Colonic mucosa (tissue), 4 donors: ENCODE results near the gene AP4E1. TPM values are rescaled to one million over a fixed set of nuclear protein-coding genes. Genes with fewer than 3 reads are reported as not detected.
A peak's percentile ranks its signal among the peaks of the same experiment; 100 is the strongest.

Experiments used
- DNase-seq: peaks from one replicate; pipeline ENCODE4 v3.0.0-alpha.2; 2020
- H3K27ac ChIP-seq: fragments of 200-600 bp; one replicate; pipeline ENCODE4 v1.8.0; 2021
- H3K27me3 ChIP-seq: fragments of 200-600 bp; one replicate; pipeline ENCODE4 v1.8.0; 2021
- H3K36me3 ChIP-seq: fragments of 200-600 bp; one replicate; pipeline ENCODE4 v1.8.0; 2021
- H3K4me1 ChIP-seq: fragments of 200-600 bp; one replicate; pipeline ENCODE4 v1.8.0; 2021; ENCODE audit warnings: mild to moderate bottlenecking
- H3K4me3 ChIP-seq: fragments of 200-600 bp; one replicate; pipeline ENCODE4 v1.8.0; 2021
- H3K9ac ChIP-seq, 2 donors: one replicate each; pipeline ENCODE4 v1.7.0; 2013; ENCODE audit warnings: control low read depth in 2 of 2, low read depth in 2 of 2, low read length in 2 of 2
- H3K9me3 ChIP-seq: fragments of 200-600 bp; one replicate; pipeline ENCODE4 v1.8.0; 2021
- intact Hi-C: fragments of 100-400 bp; cut with DNase I; formaldehyde crosslinking; loops from one replicate; pipeline ENCODE4 v1.14.1; 2022
- total RNA-seq, 2 donors: library from RNA; stranded (reverse); fragmentation: NEBNext Ultra II Directional in 1 of 2; extraction: Animal tissue kit (Norgen Biotek cat#: 25700) in 1 of 2; gene quantifications; one replicate each; pipeline ENCODE4 v1.2.1, GENCODE V29; 2021
- TF ChIP-seq, protein P1 (sequence below): fragments of 200-600 bp; IDR thresholded peaks from one replicate; pipeline ENCODE4 v1.8.0; 2022; ENCODE audit warnings: antibody characterized with exemption, mild to moderate bottlenecking
- donor health status: healthy.
- donor health status: DM: no; HTN: no; CAD: no.
- donor health status: DM: no; HTN: no; CAD: no.

AP4E1 gene
- total RNA-seq, 2 donors from 2014 or later, result 9.7 to 11.7 TPM

DNA sequence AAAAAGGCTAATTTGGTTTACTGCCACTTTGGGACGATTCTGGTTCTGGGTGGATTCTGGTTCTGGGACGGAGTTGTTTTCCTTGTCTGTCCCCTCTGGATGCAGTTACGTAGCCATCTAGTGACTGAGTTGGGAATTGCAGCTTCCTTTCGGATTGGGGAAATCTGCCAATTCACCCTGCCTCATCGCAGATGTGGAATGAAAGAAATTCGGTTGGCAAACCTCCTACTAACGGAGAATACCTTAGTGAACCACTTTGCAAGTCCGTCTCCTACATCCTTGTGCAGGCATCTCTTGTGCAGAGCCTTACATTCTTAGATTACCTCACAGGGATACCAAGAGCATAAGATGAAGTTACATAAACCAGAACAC lies 31.5 kb upstream of the AP4E1 start:
- H3K36me3 ChIP-seq, result no peaks in the 10 kb centered on the region
- H3K4me3 ChIP-seq, result peak overlapping the region; percentile 17
- no peaks in the 10 kb centered on the region for H3K9me3 ChIP-seq
- intact Hi-C loops, result loop anchor here (10.0 kb wide), 1 partner anchor 112 kb away; the partner anchor contains the start of gene SPPL2A
- H3K9ac ChIP-seq, result peak overlapping the region in 1 of 2 donors; percentile 42
- H3K27ac ChIP-seq, result peak overlapping the region; percentile 45
- no peaks in the 10 kb centered on the region for H3K27me3 ChIP-seq
- TF ChIP-seq, protein P1, sequence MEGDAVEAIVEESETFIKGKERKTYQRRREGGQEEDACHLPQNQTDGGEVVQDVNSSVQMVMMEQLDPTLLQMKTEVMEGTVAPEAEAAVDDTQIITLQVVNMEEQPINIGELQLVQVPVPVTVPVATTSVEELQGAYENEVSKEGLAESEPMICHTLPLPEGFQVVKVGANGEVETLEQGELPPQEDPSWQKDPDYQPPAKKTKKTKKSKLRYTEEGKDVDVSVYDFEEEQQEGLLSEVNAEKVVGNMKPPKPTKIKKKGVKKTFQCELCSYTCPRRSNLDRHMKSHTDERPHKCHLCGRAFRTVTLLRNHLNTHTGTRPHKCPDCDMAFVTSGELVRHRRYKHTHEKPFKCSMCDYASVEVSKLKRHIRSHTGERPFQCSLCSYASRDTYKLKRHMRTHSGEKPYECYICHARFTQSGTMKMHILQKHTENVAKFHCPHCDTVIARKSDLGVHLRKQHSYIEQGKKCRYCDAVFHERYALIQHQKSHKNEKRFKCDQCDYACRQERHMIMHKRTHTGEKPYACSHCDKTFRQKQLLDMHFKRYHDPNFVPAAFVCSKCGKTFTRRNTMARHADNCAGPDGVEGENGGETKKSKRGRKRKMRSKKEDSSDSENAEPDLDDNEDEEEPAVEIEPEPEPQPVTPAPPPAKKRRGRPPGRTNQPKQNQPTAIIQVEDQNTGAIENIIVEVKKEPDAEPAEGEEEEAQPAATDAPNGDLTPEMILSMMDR, result peak; percentile 97
- peak; percentile 92 for DNase-seq
- no peaks in the 10 kb centered on the region for H3K4me1 ChIP-seq

DNA sequence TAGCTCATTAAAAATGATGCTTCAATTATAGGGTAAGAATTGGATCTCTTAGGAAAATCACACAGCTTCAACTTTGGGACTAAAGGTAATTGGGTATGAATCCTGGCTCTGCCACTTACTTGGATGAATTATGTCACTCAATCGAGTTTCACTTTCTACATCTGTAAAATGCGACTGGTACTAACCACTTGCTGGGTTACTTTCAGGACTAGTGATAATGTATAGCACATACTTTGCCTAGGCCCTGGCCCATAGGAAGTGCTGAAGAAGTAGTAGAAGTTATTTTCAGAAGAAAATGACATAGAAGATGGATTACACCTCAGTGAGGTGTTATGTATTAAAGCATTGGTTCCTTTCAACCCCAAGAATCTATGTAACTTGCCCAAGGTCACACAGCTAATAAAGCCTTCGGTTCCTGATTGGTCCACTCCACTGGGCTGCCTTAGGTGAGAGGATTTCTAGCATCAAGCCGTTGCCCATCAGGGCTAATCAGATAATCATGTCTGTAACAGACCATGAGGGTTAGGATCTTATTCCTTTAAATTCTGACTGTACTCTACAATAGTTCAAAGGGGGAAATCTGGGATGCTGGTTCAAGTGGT lies 29.4 kb upstream of the AP4E1 start:
- no peaks in the 10 kb centered on the region for H3K4me1 ChIP-seq
- no peak overlapping the region for H3K9ac ChIP-seq
- no peaks in the 10 kb centered on the region for H3K27me3 ChIP-seq
- H3K36me3 ChIP-seq, result no peaks in the 10 kb centered on the region
- H3K4me3 ChIP-seq, result no peak overlapping the region
- TF ChIP-seq, protein P1, result no peak
- no peaks in the 10 kb centered on the region for H3K9me3 ChIP-seq
- intact Hi-C loops, result loop anchor here (10.0 kb wide), 1 partner anchor 114 kb away; the partner anchor contains the start of gene SPPL2A
- no peak overlapping the region for H3K27ac ChIP-seq
- DNase-seq, result no peak

DNA sequence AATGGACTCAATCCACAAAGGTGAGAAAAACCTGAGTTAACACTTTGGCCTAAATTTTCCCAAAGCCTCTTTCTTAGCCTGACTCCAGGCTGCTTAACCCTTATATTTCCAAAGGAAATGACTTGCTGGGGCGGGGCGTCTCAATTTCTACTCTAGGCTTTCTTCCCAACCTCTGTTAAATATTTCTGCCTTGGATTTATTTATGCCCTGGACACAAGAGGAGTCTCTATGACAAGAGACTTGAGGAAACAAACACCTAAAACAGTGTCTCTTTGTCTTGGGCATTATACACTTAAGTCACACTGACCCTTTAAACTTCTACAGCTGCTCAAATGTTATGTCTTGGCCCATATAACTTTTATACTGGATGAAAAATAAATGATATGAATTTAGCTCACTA lies 28.3 kb upstream of the AP4E1 start:
- Histone ChIP-seq H3K36me3 (no peaks in the 10 kb centered on the region), H3K27me3 (no peaks in the 10 kb centered on the region), H3K27ac (no peak overlapping the region), H3K4me3 (no peak overlapping the region), H3K9ac (no peak overlapping the region), H3K4me1 (no peaks in the 10 kb centered on the region), H3K9me3 (no peaks in the 10 kb centered on the region)
- intact Hi-C loops, result loop anchor here (5.0 kb wide), 1 partner anchor 203 kb away; no protein-coding TSS in a partner anchor
- TF ChIP-seq, protein P1, result no peak
- no peak for DNase-seq

DNA sequence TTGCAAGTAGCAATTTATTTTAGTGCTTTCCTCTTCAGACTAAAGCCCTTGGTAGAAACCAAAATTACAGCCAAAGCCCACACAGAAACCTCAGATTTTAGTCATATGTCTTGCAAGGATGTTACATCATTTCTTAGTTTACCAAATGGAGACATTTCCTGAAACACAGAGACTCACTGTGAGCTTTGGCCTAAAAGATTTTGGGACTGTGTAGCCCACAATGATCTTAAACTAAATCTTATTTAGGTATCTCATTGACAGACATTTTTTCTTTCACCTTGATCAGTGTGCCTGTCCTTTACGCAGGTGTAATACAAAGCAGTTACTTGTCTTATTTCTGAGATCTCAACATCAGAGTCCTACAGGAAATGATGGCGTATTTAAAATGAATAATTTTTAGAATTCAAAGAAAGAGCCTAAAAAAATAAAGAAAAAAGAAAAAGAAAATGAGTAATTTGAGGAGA lies 27.8 kb upstream of the AP4E1 start:
- Histone ChIP-seq H3K9ac (no peak overlapping the region), H3K27me3 (no peaks in the 10 kb centered on the region), H3K9me3 (no peaks in the 10 kb centered on the region), H3K36me3 (no peaks in the 10 kb centered on the region), H3K27ac (no peak overlapping the region), H3K4me1 (no peaks in the 10 kb centered on the region), H3K4me3 (no peak overlapping the region)
- intact Hi-C loops, result loop anchor here (5.0 kb wide), 1 partner anchor 203 kb away; no protein-coding TSS in a partner anchor
- TF ChIP-seq, protein P1, result no peak
- no peak for DNase-seq

DNA sequence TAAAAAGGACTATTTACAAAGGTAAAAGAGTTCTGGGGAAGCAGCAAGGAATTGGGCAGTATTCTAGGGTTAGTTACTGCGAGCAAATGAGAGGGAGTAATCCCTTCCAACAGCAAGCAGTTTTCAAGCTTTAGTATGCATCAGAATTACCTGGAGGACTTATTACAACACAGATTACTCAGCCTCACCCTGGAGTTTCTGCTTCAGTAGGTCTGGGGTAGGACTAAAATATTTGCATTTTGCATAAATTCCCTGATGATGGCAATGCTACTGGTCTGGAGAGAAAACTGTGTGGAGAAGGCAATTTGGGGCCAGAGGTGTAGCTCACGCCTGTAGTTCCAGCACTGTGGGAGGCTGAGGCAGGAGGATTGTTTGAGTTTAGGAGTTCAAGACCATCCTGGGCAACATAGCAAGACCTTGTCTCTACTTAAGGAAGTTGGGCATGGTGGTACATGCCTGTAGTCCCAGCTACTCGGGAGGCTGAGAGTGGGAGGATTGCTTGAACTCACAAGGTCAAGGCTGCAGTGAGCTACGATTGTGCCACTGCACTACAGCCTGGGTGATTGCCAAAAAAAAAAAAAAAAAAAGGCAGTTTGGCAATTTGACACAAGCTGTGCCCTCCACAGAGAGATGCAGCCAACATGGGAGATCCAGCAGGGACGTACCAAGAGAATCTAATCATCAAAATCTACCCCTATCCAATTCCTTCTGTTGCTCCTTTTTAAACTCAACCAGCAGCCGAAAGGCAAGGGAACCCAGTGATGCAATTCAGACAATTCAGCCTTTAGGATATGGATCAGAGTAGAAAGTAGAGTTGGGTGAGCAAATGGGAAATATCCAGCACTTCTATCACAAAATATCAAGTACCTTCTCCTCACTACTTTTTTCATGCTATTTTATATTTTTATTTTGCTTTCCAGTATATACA lies 27.1 kb upstream of the AP4E1 start:
- H3K4me1 ChIP-seq, result no peaks in the 10 kb centered on the region
- TF ChIP-seq, protein P1, result no peak
- no peak overlapping the region for H3K4me3 ChIP-seq
- no peaks in the 10 kb centered on the region for H3K36me3 ChIP-seq
- no peaks in the 10 kb centered on the region for H3K9me3 ChIP-seq
- no peak overlapping the region for H3K27ac ChIP-seq
- DNase-seq, result no peak
- intact Hi-C loops, result loop anchor here (5.0 kb wide), 1 partner anchor 204 kb away; no protein-coding TSS in a partner anchor
- no peaks in the 10 kb centered on the region for H3K27me3 ChIP-seq
- no peak overlapping the region for H3K9ac ChIP-seq
